ENCODE measurements around the gene TDRKH.
A peak's percentile ranks its signal among the peaks of the same experiment; 100 is the strongest.
"Not testable (repeated sequence)": the region's sequence is repeated elsewhere in the genome, so short reads cannot be mapped to it uniquely, and the experiment has no call there.

TDRKH gene

GRCh38 chr1:151801310-151801820, 11.1 kb upstream of the TDRKH start:
- no peak for DNase-seq

DNA sequence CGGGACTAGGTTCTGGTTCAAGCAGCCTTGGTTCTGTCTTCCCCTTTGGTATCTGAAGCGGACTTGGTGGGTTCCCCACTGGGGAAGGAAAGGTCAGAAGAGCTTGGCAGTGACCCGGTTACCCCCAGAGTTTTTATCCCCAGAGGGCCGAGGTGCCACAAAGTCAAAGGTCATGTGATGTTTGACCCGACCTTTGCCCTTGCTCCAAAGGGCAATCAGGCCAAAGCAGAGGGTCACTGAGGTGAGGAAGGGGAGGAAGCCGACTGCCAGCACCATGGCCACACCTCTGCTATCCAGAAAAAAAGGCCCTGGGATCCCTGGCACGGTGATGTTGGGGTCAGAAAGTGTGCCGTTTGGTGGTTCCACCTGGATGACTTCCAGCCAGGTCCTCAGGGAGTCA, 10.5 kb upstream of the TDRKH start:
- DNase-seq: no peak

DNA sequence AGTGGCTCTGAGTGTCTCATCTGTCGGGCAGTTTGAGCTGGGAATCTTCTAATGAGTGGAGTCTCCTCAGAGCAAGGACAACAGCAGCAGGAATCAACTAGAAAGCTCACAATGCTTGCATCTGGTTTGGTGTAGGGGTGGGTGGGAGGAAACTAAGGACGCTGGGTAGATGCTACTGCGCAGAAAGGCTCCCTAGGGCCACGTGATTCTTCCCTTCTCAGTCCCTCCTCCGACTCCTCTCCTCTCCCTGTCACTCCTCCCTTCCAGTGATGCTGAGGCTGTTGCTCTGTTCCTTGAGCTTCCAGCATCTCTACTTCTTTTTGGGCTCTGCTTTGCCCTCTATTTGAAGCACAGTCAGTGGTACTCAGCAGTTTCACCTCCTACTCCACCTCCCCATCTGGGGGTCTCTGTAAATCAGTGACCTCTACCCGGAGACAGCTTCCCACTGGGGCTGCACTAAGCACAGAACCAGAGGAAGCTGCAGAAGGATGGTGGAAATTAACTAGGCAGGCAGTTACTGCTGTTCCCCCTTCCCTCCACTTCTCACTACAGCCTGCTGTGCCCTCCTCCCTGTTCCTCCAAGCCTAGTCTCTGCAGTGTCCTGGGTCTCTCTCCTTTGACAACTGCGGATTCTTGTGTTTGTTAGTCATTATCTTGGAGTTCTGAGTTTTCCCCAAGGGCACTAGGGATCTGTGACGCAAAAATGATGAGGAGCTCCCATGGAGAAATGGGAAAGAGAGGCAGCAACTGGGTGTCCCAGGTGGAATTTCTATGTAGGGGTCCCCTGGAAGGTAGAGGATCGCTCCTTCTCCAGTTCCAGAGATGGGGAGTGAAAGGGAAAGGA, 9.1 kb upstream of the TDRKH start:
- DNase-seq: no peak

GRCh38 chr1:151798571-151798970, 8.3 kb upstream of the TDRKH start:
- DNase-seq: no peak

GRCh38 chr1:151790940-151791651, 796 bp upstream of the TDRKH start:
- no peak for DNase-seq

GRCh38 chr1:151787689-151788088, 2.6 kb downstream of the TDRKH start:
- no peak for DNase-seq

GRCh38 chr1:151783796-151784195, 6.5 kb downstream of the TDRKH start:
- DNase-seq: no peak

DNA sequence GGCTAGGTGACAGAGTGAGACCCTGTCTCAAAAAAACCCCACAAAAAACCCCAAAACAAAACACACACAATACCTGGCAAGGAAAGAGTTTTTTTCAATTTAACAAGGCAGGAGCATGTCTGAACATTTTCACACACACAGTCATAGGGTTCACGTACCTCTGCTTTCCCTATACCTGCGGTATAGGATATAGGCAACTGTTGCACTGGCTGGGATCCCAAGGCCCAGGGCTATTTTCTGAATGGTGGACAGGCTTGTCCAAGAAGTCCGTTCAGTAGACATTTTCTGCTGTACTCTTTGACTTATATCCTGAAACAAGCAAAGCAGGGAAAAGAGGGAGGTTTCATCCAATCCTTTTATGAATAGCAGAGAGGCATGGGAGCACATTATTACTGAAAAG, 7.6 kb downstream of the TDRKH start:
- no peak for DNase-seq

DNA sequence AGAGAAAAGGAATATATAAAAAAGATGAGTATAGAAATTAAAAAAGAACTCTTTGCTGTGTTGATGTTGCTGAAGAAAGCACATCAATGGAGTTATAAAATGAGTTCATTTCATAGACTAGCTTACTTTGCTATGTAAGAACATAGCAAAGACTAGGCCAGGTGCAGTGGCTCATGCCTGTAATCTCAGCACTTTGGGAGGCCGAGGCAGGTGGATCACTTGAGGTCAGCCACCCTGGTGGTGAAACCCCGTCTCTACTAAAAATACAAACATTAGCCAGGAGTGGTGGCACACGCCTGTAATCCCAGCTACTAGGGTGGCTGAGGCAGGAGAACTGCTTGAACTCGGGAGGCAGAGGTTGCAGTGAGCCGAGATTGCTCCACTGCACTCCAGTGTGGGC, 8.3 kb downstream of the TDRKH start:
- not testable (repeated sequence) for DNase-seq

DNA sequence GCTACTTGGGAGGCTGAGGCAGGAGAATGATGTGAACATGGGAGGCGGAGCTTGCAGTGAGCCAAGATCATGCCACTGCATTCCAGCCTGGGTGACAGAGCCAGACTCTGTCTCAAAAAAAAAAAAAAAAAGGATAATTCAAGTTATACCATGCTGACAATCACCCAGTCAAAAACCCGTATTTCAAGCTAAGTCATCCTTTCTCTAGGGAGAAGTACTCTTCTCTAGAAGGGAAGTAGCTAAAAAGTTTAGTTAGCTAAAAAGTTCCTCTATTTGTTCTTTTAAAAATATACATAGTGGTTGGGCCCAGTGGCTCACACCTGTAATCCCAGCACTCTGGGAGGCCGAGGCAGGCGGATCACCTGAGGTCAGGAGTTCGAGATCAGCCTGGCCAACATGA, 9.6 kb downstream of the TDRKH start:
- DNase-seq: not testable (repeated sequence)

- DNase-seq: no peak
Observed at GRCh38 chr1:151779852-151780251, 10.4 kb downstream of the TDRKH start.

GRCh38 chr1:151777317-151777716, 13.0 kb downstream of the TDRKH start:
- no peak for DNase-seq

DNA sequence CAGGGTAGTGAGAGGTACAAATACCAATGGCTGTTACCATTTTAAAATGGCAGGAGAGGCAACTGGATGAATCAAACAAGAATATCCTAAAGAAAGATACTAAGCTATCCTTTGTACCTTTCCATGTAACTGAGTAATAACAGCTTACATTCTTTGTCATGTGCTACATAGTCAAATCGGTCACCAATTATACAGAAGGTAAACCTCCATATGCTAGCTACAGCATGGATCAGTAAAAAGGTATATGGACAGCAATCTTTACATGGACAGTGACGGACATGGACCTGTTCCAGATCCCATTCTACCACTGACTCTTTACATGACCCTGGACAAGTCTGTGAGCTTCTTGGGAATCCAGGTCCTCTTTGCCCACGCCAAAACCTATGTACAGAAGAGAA, 13.6 kb downstream of the TDRKH start:
- no peak for DNase-seq

DNA sequence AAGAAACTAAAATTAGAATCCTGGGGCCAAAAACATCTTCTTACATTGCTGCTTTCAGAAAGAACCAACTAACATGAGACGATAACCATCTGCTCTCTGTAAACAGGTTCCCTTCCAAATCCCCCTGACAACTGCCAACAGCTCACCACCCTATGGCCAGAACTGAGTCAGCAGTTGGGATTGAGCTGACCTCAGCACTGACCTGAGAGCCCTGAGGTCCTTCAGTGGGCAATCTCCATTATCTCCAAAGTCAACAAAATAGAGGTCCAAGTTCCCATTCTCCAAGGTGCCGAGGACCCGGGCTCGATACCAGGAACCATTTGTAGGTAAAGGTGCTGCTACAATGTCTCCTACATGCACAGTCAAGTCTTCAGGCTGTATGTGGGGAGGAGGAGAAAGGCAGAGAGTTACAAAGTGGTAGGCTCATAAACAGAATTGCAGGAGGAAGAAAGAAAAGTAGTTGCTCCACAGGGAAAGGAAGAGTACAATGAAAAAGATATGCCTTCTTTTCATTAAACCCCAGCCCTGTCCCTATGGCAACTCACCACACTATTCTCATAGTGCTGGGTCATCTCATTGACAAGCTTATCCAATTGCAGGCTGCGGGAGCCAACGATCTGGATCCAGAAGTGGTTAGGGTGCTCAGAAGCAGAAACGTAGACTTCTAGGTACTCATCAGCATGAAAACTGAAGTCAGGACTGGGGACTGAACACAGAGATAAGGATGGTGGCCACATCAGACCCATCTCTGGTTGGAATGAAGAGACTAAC, 14.2 kb downstream of the TDRKH start:
- DNase-seq: no peak

DNA sequence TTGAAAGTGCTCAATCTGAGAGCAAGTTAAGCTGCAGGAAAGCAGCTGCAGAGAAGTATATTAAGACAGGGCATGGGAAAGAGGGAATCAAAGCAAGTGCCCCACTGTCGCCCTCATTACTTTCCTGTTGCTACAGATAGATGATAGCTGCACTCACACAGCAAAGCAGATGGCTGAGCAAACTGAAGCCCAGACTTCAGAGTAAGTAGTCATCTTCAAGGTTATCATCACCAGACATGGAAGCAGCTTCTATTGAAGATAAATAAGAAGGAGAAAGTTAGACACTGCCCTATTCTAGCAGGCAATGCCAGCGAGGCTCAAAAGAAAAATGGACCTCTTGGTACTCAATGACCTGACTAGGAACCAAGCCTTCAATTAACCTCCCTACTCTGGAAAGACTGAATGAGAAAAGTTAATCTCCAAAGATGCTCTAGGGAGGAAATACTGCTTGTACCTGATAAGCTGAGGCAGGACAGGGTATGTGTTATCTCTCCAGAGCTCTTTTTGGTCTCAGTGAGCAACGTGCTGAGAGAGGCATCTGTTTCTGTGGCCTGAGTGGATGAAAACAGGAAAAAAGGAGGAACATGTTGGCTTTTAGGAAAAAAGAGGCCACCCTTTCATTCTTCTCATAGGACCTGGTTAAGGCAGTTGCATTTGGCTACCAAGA, 15.9 kb downstream of the TDRKH start:
- no peak for DNase-seq

- DNase-seq: no peak
Observed at GRCh38 chr1:151773702-151774101, 16.6 kb downstream of the TDRKH start.

GRCh38 chr1:151769270-151769669, 21.0 kb downstream of the TDRKH start:
- DNase-seq: not testable (repeated sequence)

- not testable (repeated sequence) for DNase-seq
Observed at GRCh38 chr1:151768351-151769066, 21.8 kb downstream of the TDRKH start.

DNA sequence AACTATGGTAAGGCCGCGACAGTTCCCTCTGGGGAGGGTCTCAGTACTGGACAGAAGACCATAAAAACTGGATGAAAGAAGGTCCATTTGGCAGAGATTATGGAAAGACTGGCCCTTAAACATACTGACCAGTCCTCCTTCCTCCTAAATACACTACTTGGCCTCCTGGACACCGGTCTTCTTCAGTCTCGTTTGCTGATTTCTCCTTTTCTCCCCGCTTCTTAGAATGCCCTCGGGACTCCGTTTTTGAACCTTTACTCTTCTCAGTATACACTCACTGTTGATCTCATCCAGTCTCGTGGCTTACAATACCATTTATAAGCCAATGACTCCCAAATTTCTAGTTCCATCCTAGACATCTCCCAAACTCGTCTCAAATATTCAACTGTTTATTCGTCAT, 26.3 kb downstream of the TDRKH start:
- no peak for DNase-seq

GRCh38 chr1:151762941-151763921, 27.1 kb downstream of the TDRKH start, which contains the start of gene MRPL9:
MRPL9 (minus strand) TSS chr1:151763496; CDS start chr1:151763479, 17 bp downstream.
- peak; percentile 79 for DNase-seq
